Measurements from ENCODE around the gene MIA.

MIA gene

DNA sequence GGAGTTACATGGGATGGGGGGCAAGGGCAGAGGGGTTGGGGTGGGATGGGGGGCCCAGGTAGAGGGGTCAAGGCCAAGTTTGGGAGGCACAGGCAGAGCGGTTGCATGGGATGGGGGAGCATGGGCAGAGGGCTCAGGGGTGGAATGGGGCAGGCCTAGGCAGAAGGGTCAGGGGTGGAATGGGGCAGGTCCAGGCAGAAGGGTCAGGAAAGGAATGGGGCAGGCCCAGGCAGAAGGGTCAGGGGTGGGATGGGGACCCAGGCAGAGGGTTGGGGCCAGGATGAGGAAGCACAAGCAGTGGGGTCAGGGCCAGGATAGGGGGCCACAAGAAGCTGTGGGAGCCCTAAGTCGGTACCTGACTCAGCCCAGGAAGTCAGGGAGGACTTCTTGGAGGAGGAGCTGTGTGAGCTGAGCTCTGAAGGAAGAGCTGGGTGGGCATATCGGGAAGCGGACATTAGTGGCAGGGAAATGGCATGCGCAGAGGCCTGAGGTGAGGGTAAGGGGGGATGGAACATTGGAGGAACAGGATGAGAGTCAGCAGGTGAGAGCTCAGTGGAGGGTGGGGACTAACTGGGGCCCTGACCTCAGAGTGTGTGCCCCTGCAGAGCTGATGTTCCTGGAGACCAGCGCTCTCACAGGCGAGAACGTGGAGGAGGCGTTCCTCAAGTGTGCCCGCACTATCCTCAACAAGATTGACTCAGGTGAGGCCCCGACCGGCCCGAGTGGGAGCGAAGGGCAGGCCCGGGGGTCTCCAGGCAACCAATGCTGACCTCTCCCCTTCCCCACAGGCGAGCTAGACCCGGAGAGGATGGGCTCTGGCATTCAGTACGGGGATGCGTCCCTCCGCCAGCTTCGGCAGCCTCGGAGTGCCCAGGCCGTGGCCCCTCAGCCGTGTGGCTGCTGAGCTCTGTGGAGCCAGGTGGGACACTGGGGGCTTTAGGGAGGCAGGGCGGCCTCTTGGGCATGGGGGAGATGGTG is 11.0 kb downstream of the MIA start:
- H3K27me3 ChIP-seq (ENCODE audit: insufficient read depth, poor library complexity, severe bottlenecking) = no peaks in the 10 kb centered on the region
- TF ChIP-seq, protein P1, sequence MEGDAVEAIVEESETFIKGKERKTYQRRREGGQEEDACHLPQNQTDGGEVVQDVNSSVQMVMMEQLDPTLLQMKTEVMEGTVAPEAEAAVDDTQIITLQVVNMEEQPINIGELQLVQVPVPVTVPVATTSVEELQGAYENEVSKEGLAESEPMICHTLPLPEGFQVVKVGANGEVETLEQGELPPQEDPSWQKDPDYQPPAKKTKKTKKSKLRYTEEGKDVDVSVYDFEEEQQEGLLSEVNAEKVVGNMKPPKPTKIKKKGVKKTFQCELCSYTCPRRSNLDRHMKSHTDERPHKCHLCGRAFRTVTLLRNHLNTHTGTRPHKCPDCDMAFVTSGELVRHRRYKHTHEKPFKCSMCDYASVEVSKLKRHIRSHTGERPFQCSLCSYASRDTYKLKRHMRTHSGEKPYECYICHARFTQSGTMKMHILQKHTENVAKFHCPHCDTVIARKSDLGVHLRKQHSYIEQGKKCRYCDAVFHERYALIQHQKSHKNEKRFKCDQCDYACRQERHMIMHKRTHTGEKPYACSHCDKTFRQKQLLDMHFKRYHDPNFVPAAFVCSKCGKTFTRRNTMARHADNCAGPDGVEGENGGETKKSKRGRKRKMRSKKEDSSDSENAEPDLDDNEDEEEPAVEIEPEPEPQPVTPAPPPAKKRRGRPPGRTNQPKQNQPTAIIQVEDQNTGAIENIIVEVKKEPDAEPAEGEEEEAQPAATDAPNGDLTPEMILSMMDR (IDR thresholded peaks at IDR 0.05; ENCODE audit: insufficient read depth, low read length) = no peak
- TF ChIP-seq, protein P2, sequence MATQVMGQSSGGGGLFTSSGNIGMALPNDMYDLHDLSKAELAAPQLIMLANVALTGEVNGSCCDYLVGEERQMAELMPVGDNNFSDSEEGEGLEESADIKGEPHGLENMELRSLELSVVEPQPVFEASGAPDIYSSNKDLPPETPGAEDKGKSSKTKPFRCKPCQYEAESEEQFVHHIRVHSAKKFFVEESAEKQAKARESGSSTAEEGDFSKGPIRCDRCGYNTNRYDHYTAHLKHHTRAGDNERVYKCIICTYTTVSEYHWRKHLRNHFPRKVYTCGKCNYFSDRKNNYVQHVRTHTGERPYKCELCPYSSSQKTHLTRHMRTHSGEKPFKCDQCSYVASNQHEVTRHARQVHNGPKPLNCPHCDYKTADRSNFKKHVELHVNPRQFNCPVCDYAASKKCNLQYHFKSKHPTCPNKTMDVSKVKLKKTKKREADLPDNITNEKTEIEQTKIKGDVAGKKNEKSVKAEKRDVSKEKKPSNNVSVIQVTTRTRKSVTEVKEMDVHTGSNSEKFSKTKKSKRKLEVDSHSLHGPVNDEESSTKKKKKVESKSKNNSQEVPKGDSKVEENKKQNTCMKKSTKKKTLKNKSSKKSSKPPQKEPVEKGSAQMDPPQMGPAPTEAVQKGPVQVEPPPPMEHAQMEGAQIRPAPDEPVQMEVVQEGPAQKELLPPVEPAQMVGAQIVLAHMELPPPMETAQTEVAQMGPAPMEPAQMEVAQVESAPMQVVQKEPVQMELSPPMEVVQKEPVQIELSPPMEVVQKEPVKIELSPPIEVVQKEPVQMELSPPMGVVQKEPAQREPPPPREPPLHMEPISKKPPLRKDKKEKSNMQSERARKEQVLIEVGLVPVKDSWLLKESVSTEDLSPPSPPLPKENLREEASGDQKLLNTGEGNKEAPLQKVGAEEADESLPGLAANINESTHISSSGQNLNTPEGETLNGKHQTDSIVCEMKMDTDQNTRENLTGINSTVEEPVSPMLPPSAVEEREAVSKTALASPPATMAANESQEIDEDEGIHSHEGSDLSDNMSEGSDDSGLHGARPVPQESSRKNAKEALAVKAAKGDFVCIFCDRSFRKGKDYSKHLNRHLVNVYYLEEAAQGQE (IDR thresholded peaks at IDR 0.05; ENCODE audit: insufficient replicate concordance, low read depth) = no peak
- TF ChIP-seq GABPA (IDR thresholded peaks at IDR 0.05; ENCODE audit: low read depth) = no peak
- no peak for TF ChIP-seq POLR2AphosphoS5 (IDR thresholded peaks at IDR 0.05; ENCODE audit: low read depth)
- no peak for DNase-seq (ENCODE audit: low read depth in 1 of 2, low spot score in 1 of 2)
- H3K27ac ChIP-seq (replicated peaks) = no peak overlapping the region
- H3K4me3 ChIP-seq (replicated peaks; ENCODE audit: insufficient read depth, low read length) = no peak overlapping the region

DNA sequence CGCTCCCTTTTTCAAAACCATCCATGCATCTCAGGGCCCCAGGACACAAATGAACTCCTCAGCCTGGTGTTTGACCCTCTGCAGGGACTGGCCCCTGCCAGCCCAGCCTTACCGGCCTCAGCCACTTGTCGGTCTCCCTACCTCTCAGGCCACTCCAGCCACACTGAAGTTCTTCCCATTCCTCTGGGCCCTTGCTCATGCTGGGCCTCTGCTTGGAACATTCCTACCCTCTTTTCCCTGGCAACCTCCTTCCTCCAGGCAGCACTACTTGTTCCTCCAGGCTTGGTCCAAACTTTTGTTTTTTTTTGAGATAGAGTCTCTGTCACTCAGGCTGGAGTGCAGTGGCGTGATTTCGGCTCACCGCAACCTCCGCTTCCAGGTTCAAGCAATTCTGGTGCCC is 16.0 kb downstream of the MIA start:
- DNase-seq (ENCODE audit: low read depth in 1 of 2, low spot score in 1 of 2) = no peak
- no peak overlapping the region for H3K4me3 ChIP-seq (replicated peaks; ENCODE audit: insufficient read depth, low read length)
- no peaks in the 10 kb centered on the region for H3K27me3 ChIP-seq (ENCODE audit: insufficient read depth, poor library complexity, severe bottlenecking)
- TF ChIP-seq, protein P2 (IDR thresholded peaks at IDR 0.05; ENCODE audit: insufficient replicate concordance, low read depth) = no peak
- no peak for TF ChIP-seq SPI1 (IDR thresholded peaks at IDR 0.05; ENCODE audit: borderline replicate concordance, low read depth)
- H3K27ac ChIP-seq (replicated peaks) = no peak overlapping the region

DNA sequence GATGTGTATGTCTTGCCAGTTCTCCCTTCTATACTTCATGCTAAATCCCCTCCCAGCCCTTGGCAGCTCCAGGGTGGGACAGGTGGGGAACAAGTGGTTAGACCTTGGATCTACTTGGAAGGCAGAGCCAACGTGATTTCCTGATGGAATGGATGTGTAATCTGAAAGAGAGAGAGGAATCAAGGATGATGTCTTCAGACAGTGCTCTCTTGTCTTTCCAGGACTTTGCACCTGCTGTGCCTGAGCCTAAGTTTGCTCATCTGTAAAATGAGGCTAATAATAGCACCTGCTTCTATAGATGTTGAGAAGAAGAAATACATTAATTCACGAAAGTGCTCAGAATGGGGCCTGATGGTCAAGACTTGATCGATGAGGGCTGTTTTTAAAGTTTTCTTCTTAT is 16.7 kb downstream of the MIA start:
- TF ChIP-seq, protein P1 (IDR thresholded peaks at IDR 0.05; ENCODE audit: insufficient read depth, low read length) = no peak
- no peak for TF ChIP-seq POLR2AphosphoS5 (IDR thresholded peaks at IDR 0.05; ENCODE audit: low read depth)
- TF ChIP-seq, protein P2 (IDR thresholded peaks at IDR 0.05; ENCODE audit: insufficient replicate concordance, low read depth) = no peak
- no peak for TF ChIP-seq GABPA (IDR thresholded peaks at IDR 0.05; ENCODE audit: low read depth)
- TF ChIP-seq SPI1 (IDR thresholded peaks at IDR 0.05; ENCODE audit: borderline replicate concordance, low read depth) = no peak
- H3K27ac ChIP-seq (replicated peaks) = no peak overlapping the region
- DNase-seq (ENCODE audit: low read depth in 1 of 2, low spot score in 1 of 2) = no peak
- no peak overlapping the region for H3K4me3 ChIP-seq (replicated peaks; ENCODE audit: insufficient read depth, low read length)
- H3K27me3 ChIP-seq (ENCODE audit: insufficient read depth, poor library complexity, severe bottlenecking) = no peaks in the 10 kb centered on the region

Data from HL-60 (cell line).